A549 (cell line): ENCODE results near the gene IFI27L2. TPM values are rescaled to one million over a fixed set of nuclear protein-coding genes. Genes with fewer than 3 reads are reported as not detected.

Experiments used
- ATAC-seq, 2 experiments: fragments of 200-7000 bp in 1 of 2; fragments of >200 bp in 1 of 2; cut with Nextera tagmentation in 1 of 2; cut with Tn5 transposase in 1 of 2; 3 replicates each; pipeline versions ENCODE4 v1.8.0 to v1.9.1; 2018 to 2020; ENCODE audit warnings: mild to moderate bottlenecking in 1 of 2, moderate library complexity in 1 of 2
- CTCF ChIA-PET: fragments of 300-600 bp; sonication (Branson Sonifier 250); formaldehyde crosslinking; extraction: SDS; loops from one replicate; lab custom pipeline; 2021; ENCODE audit warnings: antibody characterized with exemption, inconsistent platforms; lab: Yijun Ruan, JAX
- POLR2A ChIA-PET: fragments of 350-600 bp; formaldehyde crosslinking; extraction: SDS; loops from one replicate; lab custom pipeline; 2021; ENCODE audit warnings: antibody characterized with exemption, inconsistent platforms; lab: Yijun Ruan, JAX
- DNase-seq, 2 experiments: peaks; one replicate each; pipeline versions ENCODE4 v3.0.0 to v3.0.0-alpha.2; 2011 to 2016; ENCODE audit warnings: low read depth in 1 of 2, low spot score in 1 of 2
- FAIRE-seq: peaks from 2 replicates; lab custom pipeline; 2011; peaks lifted over from hg19 to GRCh38; lab: Jason Lieb, UNC
- H3K27ac ChIP-seq, 2 experiments: fragments of >200 bp; sonication (Bioruptor Twin); formaldehyde crosslinking; 3 replicates each; pipeline ENCODE4 v1.5.1; 2016 to 2017
- H3K4me1 ChIP-seq: fragments of >200 bp; sonication (Bioruptor Twin); formaldehyde crosslinking; 3 replicates; pipeline ENCODE4 v1.6.1; 2016
- H3K4me2 ChIP-seq: fragments of >200 bp; sonication (Bioruptor Twin); formaldehyde crosslinking; 3 replicates; pipeline ENCODE4 v1.6.1; 2016
- H3K4me3 ChIP-seq: fragments of >200 bp; sonication (Bioruptor Twin); formaldehyde crosslinking; 3 replicates; pipeline ENCODE4 v1.5.1; 2016
- H3K9me3 ChIP-seq: fragments of >200 bp; sonication (Bioruptor Twin); formaldehyde crosslinking; 3 replicates; pipeline ENCODE4 v1.6.1; 2016
- BHLHE40 ChIP-seq: IDR thresholded peaks from 2 replicates; pipeline ENCODE4 v1.6.1; 2012; ENCODE audit warnings: low read depth, low read length, inconsistent platforms
- CBX2 ChIP-seq: fragments of 200-600 bp; sonication (generic); IDR thresholded peaks from 2 replicates; pipeline ENCODE4 v1.6.1; 2016; ENCODE audit warnings: low read depth, mild to moderate bottlenecking, borderline replicate concordance
- CBX8 ChIP-seq: fragments of 200-600 bp; sonication (generic); IDR thresholded peaks from 2 replicates; pipeline ENCODE4 v1.6.1; 2016
- CHD2 ChIP-seq: fragments of 150-350 bp; IDR thresholded peaks from 2 replicates; pipeline ENCODE4 v1.6.1; 2014; ENCODE audit warnings: low read length; ENCODE audit not compliant: partially characterized antibody
- E2F6 ChIP-seq: IDR thresholded peaks from 2 replicates; pipeline ENCODE4 v1.6.1; 2012; ENCODE audit warnings: low read depth, borderline replicate concordance
- EHF ChIP-seq: fragments of 250-450 bp; sonication (Bioruptor Pico); IDR thresholded peaks from 2 replicates; pipeline ENCODE4 v1.5.0; 2020; ENCODE audit warnings: mild to moderate bottlenecking
- ELK1 ChIP-seq: fragments of 150-350 bp; IDR thresholded peaks from 2 replicates; pipeline ENCODE4 v1.6.1; 2014; ENCODE audit warnings: low read depth, mild to moderate bottlenecking, low read length
- ESRRA ChIP-seq: fragments of 150-350 bp; IDR thresholded peaks from 2 replicates; pipeline ENCODE4 v1.6.1; 2014; ENCODE audit warnings: mild to moderate bottlenecking, low read length, borderline replicate concordance
- FOSB ChIP-seq: fragments of 250-450 bp; sonication (Bioruptor Pico); IDR thresholded peaks from 2 replicates; pipeline ENCODE4 v1.5.0; 2020; ENCODE audit warnings: mild to moderate bottlenecking, moderate library complexity
- FOSL2 ChIP-seq, 2 experiments: fragments of 450-650 bp in 1 of 2; fragments of >200 bp in 1 of 2; sonication (Bioruptor Twin) in 1 of 2; formaldehyde crosslinking; IDR thresholded peaks; 2 replicates each; pipeline versions ENCODE4 v1.5.0 to v1.6.1; 2016 to 2020; ENCODE audit warnings: mild to moderate bottlenecking in 1 of 2, moderate library complexity in 1 of 2
- HOXA7 ChIP-seq: fragments of 250-450 bp; sonication (Bioruptor Pico); IDR thresholded peaks from 2 replicates; pipeline ENCODE4 v1.5.0; 2020; ENCODE audit warnings: mild to moderate bottlenecking, moderate library complexity
- HOXB5 ChIP-seq: fragments of 250-450 bp; sonication (Bioruptor Pico); IDR thresholded peaks from 2 replicates; pipeline ENCODE4 v1.5.0; 2020; ENCODE audit warnings: mild to moderate bottlenecking, moderate library complexity
- JUN ChIP-seq, 2 experiments: fragments of >200 bp; sonication (Bioruptor Twin); formaldehyde crosslinking; IDR thresholded peaks; 2 replicates in 1 of 2; 3 replicates in 1 of 2; pipeline ENCODE4 v1.6.1; 2016 to 2017
- JUNB ChIP-seq: fragments of >200 bp; sonication (Bioruptor Twin); formaldehyde crosslinking; IDR thresholded peaks from 2 replicates; pipeline ENCODE4 v1.6.1; 2016
- KDM1A ChIP-seq: fragments of 200-600 bp; sonication (generic); IDR thresholded peaks from 2 replicates; pipeline ENCODE4 v1.6.1; 2016; ENCODE audit warnings: low read depth, mild to moderate bottlenecking
- MAFK ChIP-seq: fragments of 450-650 bp; IDR thresholded peaks from 2 replicates; pipeline ENCODE4 v1.6.1; 2014; ENCODE audit not compliant: partially characterized antibody
- MAZ ChIP-seq: fragments of 150-350 bp; IDR thresholded peaks from 2 replicates; pipeline ENCODE4 v1.6.1; 2014; ENCODE audit warnings: antibody characterized with exemption, low read depth, low read length, borderline replicate concordance
- MYC ChIP-seq: IDR thresholded peaks from 2 replicates; pipeline ENCODE4 v1.6.1; 2012; ENCODE audit warnings: mild to moderate bottlenecking, inconsistent platforms, low read length, improper control_type of control experiment, borderline replicate concordance
- PBX3 ChIP-seq: IDR thresholded peaks from 2 replicates; pipeline ENCODE4 v1.6.1; 2012
- POLR2AphosphoS2 ChIP-seq: conservative IDR thresholded peaks from 2 replicates; pipeline ENCODE4 v1.6.1; 2012; ENCODE audit warnings: low read length, improper control_type of control experiment, inconsistent platforms
- RAD21 ChIP-seq, 2 experiments: fragments of >200 bp in 1 of 2; sonication (Bioruptor Twin) in 1 of 2; formaldehyde crosslinking in 1 of 2; IDR thresholded peaks in 1 of 2; conservative IDR thresholded peaks in 1 of 2; 2 replicates in 1 of 2; 3 replicates in 1 of 2; pipeline ENCODE4 v1.6.1; 2012 to 2018; ENCODE audit warnings: inconsistent platforms in 1 of 2
- RNF2 ChIP-seq: fragments of 200-600 bp; sonication (generic); IDR thresholded peaks from 2 replicates; pipeline ENCODE4 v1.6.1; 2016; ENCODE audit warnings: low read depth, mild to moderate bottlenecking, antibody characterized with exemption, moderate library complexity, borderline replicate concordance
- TFCP2L1 ChIP-seq: fragments of 250-450 bp; sonication (Bioruptor Pico); IDR thresholded peaks from 2 replicates; pipeline ENCODE4 v1.5.0; 2021; ENCODE audit warnings: mild to moderate bottlenecking
- TP53 ChIP-seq: fragments of 250-450 bp; sonication (Bioruptor Pico); IDR thresholded peaks from 2 replicates; pipeline ENCODE4 v1.5.0; 2021; ENCODE audit warnings: mild to moderate bottlenecking, moderate library complexity
- ZFP36 ChIP-seq: fragments of 450-650 bp; IDR thresholded peaks from 2 replicates; pipeline ENCODE4 v1.6.1; 2014; ENCODE audit warnings: borderline replicate concordance; ENCODE audit not compliant: partially characterized antibody
- WGBS: methylation state at CpG from one replicate; pipeline ENCODE4 v1.1.6; 2017; ENCODE audit errors: missing lambda C conversion rate; 5-methylcytosine and 5-hydroxymethylcytosine counted together
- polyA plus RNA-seq, 4 experiments: library from polyadenylated mRNA; depleted of rRNA in 3 of 4; stranded (reverse); fragments of >200 nt; fragmentation: RNase III in 1 of 4; extraction: RNeasy Plus Mini Kit Qiagen cat#74134 plus additional on column Dnase treatment in 1 of 4; gene quantifications; 2 replicates in 3 of 4; 3 replicates in 1 of 4; pipeline ENCODE4 v1.2.3, GENCODE V29; 2011 to 2017

The IFI27L2 gene
- polyA plus RNA-seq, 2 of the 4 experiments (the other 2 are of a cell fraction), result 20.3 to 64.4 TPM

GRCh38 chr14:94173471-94173884 lies 44.1 kb upstream of the IFI27L2 start:
- Histone ChIP-seq H3K4me1 (peaks cover 10% of the 10 kb centered on the region; the same call in 2 of the 3 replicates), H3K9me3 (peaks cover 5% of the 10 kb centered on the region; the same call in 1 of the 3 replicates), H3K4me2 (peak overlapping the region; percentile 99), H3K4me3 (peak overlapping the region; percentile 70), H3K27ac (peak overlapping the region; percentile 46 to 85; a peak in 5 of 6 replicates)
- POLR2A ChIA-PET, result no interaction called here
- ATAC-seq, result peak in 1 of 2 experiments; percentile 47; a peak in 2 of 6 replicates
- TF ChIP-seq MAFK (no peak), TP53 (CRISPR knock-in tag) (no peak), HOXA7 (CRISPR knock-in tag) (no peak), ELK1 (no peak), KDM1A (no peak), FOSL2 (IDR thresholded peaks at IDR 0.05) (no peak), FOSL2 (CRISPR knock-in tag; IDR thresholded peaks at IDR 0.05) (no peak), CBX2 (no peak), JUN (IDR thresholded peaks at IDR 0.05) (no peak), ZFP36 (no peak), ESRRA (no peak)
- no peak for FAIRE-seq
- CTCF ChIA-PET, result interaction anchor here (1.3 kb wide), 1 partner anchor 42 kb away, joined by 3 read pairs; no protein-coding TSS in a partner anchor
- 10% methylated on average over 13 of the region's 20 CpGs for WGBS
- DNase-seq, result no peak

- POLR2A ChIA-PET, result no interaction called here
- Histone ChIP-seq H3K4me1 (peaks cover 10% of the 10 kb centered on the region; the same call in 2 of the 3 replicates), H3K4me2 (no peak overlapping the region), H3K4me3 (no peak overlapping the region), H3K9me3 (peaks cover 5% of the 10 kb centered on the region; the same call in 1 of the 3 replicates), H3K27ac (no peak overlapping the region)
- DNase-seq, result no peak
- WGBS, result 63% methylated on average over 5 of the region's 5 CpGs
- TF ChIP-seq HOXB5, result no peak
- TF ChIP-seq BHLHE40, result no peak
- no peak for TF ChIP-seq JUNB
- no peak for TF ChIP-seq CHD2
- peak; percentile 60; the same call in 1 of the 2 replicates for TF ChIP-seq RNF2
- TF ChIP-seq FOSB (CRISPR knock-in tag), result no peak
- no peak for TF ChIP-seq HOXA7 (CRISPR knock-in tag)
- TF ChIP-seq CBX8, result peak; percentile 54; the same call in 1 of the 2 replicates
- TF ChIP-seq RAD21 (conservative IDR thresholded peaks at IDR 0.05 in 1 of 2, IDR thresholded peaks at IDR 0.05 in 1 of 2), result no peak
- no peak for TF ChIP-seq POLR2AphosphoS2
- TF ChIP-seq MYC, result no peak
- no peak for TF ChIP-seq E2F6
- TF ChIP-seq PBX3, result no peak
- no peak for TF ChIP-seq JUN (IDR thresholded peaks at IDR 0.05)
- TF ChIP-seq TFCP2L1 (CRISPR knock-in tag), result no peak
- no peak for TF ChIP-seq MAZ
- no peak for TF ChIP-seq EHF (CRISPR knock-in tag)
- CTCF ChIA-PET, result interaction anchor here (2.1 kb wide), 1 partner anchor 36 kb away, joined by 12 read pairs; no protein-coding TSS in a partner anchor
- no peak for ATAC-seq
- FAIRE-seq, result no peak
Measured at GRCh38 chr14:94172545-94172944, 43.1 kb upstream of the IFI27L2 start.
